ENCODE measurements around the gene TMEM220. TPM values are rescaled to one million over a fixed set of nuclear protein-coding genes. Genes with fewer than 3 reads are reported as not detected.

The TMEM220 gene
- total and polyA plus RNA-seq, 10 of the 15 experiments (the other 5 are each of a cell fraction or from before 2014, with no cell fraction given), result 0.02 to 0.30 (median 0.06) TPM; not detected in 1

DNA sequence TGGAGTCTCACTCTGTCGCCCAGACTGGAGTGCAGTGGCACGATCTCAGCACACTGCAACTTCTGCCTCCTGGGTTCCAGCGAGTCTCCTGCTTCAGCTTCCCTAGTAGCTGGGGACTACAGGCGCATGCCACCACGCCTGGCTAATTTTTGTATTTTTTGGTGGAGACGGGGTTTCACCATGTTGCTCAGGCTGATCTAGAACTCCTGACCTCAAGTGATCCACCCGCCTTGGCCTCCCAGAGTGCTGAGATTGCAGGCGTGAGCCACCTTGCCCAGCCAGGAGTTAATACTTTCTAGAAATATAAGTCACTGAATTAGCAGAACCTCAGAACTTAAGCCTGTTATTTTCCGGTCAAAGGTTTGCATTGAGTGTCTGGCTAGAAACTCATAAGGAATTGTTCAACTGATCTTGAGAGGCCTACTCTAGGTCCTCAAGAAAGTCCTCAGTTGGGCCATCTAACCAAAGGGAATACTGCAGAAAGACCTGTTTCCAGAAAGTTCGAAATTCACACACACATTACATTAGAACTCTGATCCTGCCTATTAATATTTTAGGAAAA, 1.4 kb downstream of the TMEM220 start:
- Histone ChIP-seq H3K9me3 (replicated peaks; ENCODE audit: control insufficient read depth, insufficient read depth, low read length) (no peaks in the 10 kb centered on the region), H3K79me2 (ENCODE audit: control insufficient read depth, insufficient read depth, low read length) (no peaks in the 10 kb centered on the region), H3K4me3 (no peak overlapping the region), H3K4me1 (ENCODE audit: control insufficient read depth, insufficient read depth, low read length) (no peaks in the 10 kb centered on the region), H2AFZ (ENCODE audit: control insufficient read depth, low read depth, low read length) (no peak overlapping the region), H4K20me1 (ENCODE audit: control insufficient read depth, insufficient read depth) (no peaks in the 10 kb centered on the region), H3K36me3 (ENCODE audit: control insufficient read depth in 2 of 2, insufficient read depth in 2 of 2, low read length in 1 of 2) (no peaks in the 10 kb centered on the region), H3K9ac (ENCODE audit: control insufficient read depth, insufficient read depth, low read length) (no peak overlapping the region), H3K27me3 (replicated peaks in 1 of 2; ENCODE audit: control insufficient read depth in 2 of 2, insufficient read depth in 2 of 2, low read length in 1 of 2) (no peaks in the 10 kb centered on the region; a peak in 2 of 4 replicates), H3K27ac (ENCODE audit: control insufficient read depth, insufficient read depth) (no peak overlapping the region), H3K4me2 (ENCODE audit: control insufficient read depth, insufficient read depth) (no peak overlapping the region)
- ChIA-PET RAD21 (ENCODE audit: unreplicated experiment) (no interaction called here), SMC1A (ENCODE audit: uncharacterized antibody, unreplicated experiment) (interaction anchor here (1.5 kb wide), 1 partner anchor 8 kb away, joined by 3 read pairs; no protein-coding TSS in a partner anchor), POLR2A (no interaction called here), CTCF (no interaction called here)
- in situ Hi-C loops (cut with MboI) (no loop called here), intact Hi-C loops (cut with micrococcal nuclease; ENCODE audit: unreplicated experiment) (no loop called here)
- ATAC-seq, result no peak
- FAIRE-seq, result no peak
- BruUV-seq (replicated peaks), result no TSS peak
- DNase-seq (ENCODE audit: low read depth, low spot score), result no peak
- TF ChIP-seq IKZF1 (conservative IDR thresholded peaks at IDR 0.05), result no peak
- TF ChIP-seq, protein P1, sequence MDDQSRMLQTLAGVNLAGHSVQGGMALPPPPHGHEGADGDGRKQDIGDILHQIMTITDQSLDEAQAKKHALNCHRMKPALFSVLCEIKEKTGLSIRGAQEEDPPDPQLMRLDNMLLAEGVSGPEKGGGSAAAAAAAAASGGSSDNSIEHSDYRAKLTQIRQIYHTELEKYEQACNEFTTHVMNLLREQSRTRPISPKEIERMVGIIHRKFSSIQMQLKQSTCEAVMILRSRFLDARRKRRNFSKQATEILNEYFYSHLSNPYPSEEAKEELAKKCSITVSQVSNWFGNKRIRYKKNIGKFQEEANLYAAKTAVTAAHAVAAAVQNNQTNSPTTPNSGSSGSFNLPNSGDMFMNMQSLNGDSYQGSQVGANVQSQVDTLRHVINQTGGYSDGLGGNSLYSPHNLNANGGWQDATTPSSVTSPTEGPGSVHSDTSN (IDR thresholded peaks at IDR 0.05; ENCODE audit: insufficient replicate concordance, low read depth, low read length), result no peak
- TF ChIP-seq SUPT20H (IDR thresholded peaks at IDR 0.05; ENCODE audit: borderline replicate concordance, control insufficient read depth, low read depth, low read length), result no peak
- WGBS (ENCODE audit: insufficient coverage, insufficient replicate concordance, low lambda C conversion rate, missing lambda C conversion rate), result 84% methylated on average over 8 of the region's 10 CpGs

DNA sequence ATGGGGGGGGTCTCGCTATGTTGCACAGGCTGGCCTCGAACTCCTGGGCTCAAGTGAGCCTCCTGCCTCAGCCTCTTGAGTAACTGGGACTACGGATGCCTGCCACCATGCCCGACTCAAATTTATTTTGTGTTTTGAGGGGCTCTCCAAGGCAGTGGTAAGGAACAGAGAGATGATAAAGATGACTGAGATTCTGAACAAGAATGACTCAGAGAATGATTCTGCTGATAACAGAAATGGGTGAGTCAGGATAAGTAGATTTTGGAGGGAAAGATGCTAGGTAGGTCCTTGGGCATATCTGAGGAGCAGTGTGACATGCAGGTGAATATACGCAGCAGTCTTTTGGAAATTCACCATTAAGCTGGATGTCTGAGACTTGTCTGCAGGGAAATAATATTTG, 2.6 kb downstream of the TMEM220 start:
- Histone ChIP-seq H3K9ac (ENCODE audit: control insufficient read depth, insufficient read depth, low read length) (no peak overlapping the region), H3K4me3 (no peak overlapping the region), H3K27me3 (replicated peaks in 1 of 2; ENCODE audit: control insufficient read depth in 2 of 2, insufficient read depth in 2 of 2, low read length in 1 of 2) (no peaks in the 10 kb centered on the region; a peak in 2 of 4 replicates), H3K4me1 (ENCODE audit: control insufficient read depth, insufficient read depth, low read length) (no peaks in the 10 kb centered on the region), H2AFZ (ENCODE audit: control insufficient read depth, low read depth, low read length) (no peak overlapping the region), H3K27ac (ENCODE audit: control insufficient read depth, insufficient read depth) (no peak overlapping the region), H3K9me3 (replicated peaks; ENCODE audit: control insufficient read depth, insufficient read depth, low read length) (no peaks in the 10 kb centered on the region), H3K79me2 (ENCODE audit: control insufficient read depth, insufficient read depth, low read length) (no peaks in the 10 kb centered on the region), H3K36me3 (ENCODE audit: control insufficient read depth in 2 of 2, insufficient read depth in 2 of 2, low read length in 1 of 2) (no peaks in the 10 kb centered on the region), H4K20me1 (ENCODE audit: control insufficient read depth, insufficient read depth) (no peaks in the 10 kb centered on the region), H3K4me2 (ENCODE audit: control insufficient read depth, insufficient read depth) (no peak overlapping the region)
- RAD21 ChIA-PET (ENCODE audit: unreplicated experiment), result no interaction called here
- no peak for TF ChIP-seq PAX8 (IDR thresholded peaks at IDR 0.05)
- no peak for TF ChIP-seq EGR1 (IDR thresholded peaks at IDR 0.05; ENCODE audit: borderline replicate concordance in 1 of 2, low read depth in 2 of 2, low read length in 2 of 2)
- SMC1A ChIA-PET (ENCODE audit: uncharacterized antibody, unreplicated experiment), result interaction anchor here (1.5 kb wide), 1 partner anchor 10 kb away, joined by 3 read pairs; no protein-coding TSS in a partner anchor
- POLR2A ChIA-PET, result no interaction called here
- DNase-seq (ENCODE audit: low read depth, low spot score) (no peak), FAIRE-seq (no peak), ATAC-seq (no peak)
- intact Hi-C loops (cut with micrococcal nuclease; ENCODE audit: unreplicated experiment), result no loop called here
- CTCF ChIA-PET, result no interaction called here
- in situ Hi-C loops (cut with MboI), result no loop called here
- WGBS (ENCODE audit: insufficient coverage, insufficient replicate concordance, low lambda C conversion rate, missing lambda C conversion rate), result 18% methylated on average over 5 of the region's 5 CpGs
- BruUV-seq (replicated peaks), result no TSS peak

Data from GM12878 (cell line).